ENCODE data around the gene GFOD2.

DNA sequence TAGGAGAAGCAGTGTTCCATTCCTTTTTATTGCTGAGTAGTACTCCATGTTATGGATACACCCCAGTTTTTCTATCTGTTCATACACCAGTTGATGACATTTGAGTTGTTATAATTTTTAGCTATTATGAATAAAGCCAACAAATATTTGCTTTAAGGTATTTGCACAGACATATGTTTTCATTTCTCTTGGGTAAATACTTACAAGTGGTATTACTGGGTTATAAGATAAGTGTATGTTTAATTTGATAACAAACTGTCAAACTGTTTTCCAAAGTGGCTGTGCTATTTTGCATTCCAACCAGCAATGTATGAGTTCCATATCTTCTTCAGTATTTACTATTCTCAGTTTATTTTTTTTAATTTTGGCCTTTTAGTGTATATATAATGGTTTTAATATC is 27.7 kb upstream of the GFOD2 start:
- TF ChIP-seq, protein P1, sequence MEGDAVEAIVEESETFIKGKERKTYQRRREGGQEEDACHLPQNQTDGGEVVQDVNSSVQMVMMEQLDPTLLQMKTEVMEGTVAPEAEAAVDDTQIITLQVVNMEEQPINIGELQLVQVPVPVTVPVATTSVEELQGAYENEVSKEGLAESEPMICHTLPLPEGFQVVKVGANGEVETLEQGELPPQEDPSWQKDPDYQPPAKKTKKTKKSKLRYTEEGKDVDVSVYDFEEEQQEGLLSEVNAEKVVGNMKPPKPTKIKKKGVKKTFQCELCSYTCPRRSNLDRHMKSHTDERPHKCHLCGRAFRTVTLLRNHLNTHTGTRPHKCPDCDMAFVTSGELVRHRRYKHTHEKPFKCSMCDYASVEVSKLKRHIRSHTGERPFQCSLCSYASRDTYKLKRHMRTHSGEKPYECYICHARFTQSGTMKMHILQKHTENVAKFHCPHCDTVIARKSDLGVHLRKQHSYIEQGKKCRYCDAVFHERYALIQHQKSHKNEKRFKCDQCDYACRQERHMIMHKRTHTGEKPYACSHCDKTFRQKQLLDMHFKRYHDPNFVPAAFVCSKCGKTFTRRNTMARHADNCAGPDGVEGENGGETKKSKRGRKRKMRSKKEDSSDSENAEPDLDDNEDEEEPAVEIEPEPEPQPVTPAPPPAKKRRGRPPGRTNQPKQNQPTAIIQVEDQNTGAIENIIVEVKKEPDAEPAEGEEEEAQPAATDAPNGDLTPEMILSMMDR (IDR thresholded peaks at IDR 0.05), result no peak
- TF ChIP-seq POLR2A (IDR thresholded peaks at IDR 0.05) (no peak), EP300 (IDR thresholded peaks at IDR 0.05) (no peak)
